ENCODE data around the gene TOP3A. TPM values are rescaled to one million over a fixed set of nuclear protein-coding genes. Genes with fewer than 3 reads are reported as not detected.
"Not testable (repeated sequence)": the region's sequence is repeated elsewhere in the genome, so short reads cannot be mapped to it uniquely, and the experiment has no call there.

TOP3A gene
- total RNA-seq, 1 experiment from 2014 or later, result 19.0 TPM

- peaks cover 6% of the 10 kb centered on the region for H3K79me2 ChIP-seq (ENCODE audit: low read length)
- H3K27ac ChIP-seq (ENCODE audit: low read length), result no peak overlapping the region
- H3K9me2 ChIP-seq (replicated peaks; ENCODE audit: insufficient read depth, low read length), result no peaks in the 10 kb centered on the region
- H3K4me3 ChIP-seq (ENCODE audit: low read length), result no peak overlapping the region
- no peak for DNase-seq
- no peaks in the 10 kb centered on the region for H4K20me1 ChIP-seq (ENCODE audit: insufficient read depth, low read depth, low read length)
- H3K9me3 ChIP-seq (ENCODE audit: low read length), result no peaks in the 10 kb centered on the region
- no peaks in the 10 kb centered on the region for H3K27me3 ChIP-seq (ENCODE audit: low read length)
- H3K36me3 ChIP-seq (ENCODE audit: insufficient read depth, low read length), result peaks cover 6% of the 10 kb centered on the region; the same call in 1 of the 2 replicates
- H3K4me1 ChIP-seq (ENCODE audit: low read length), result no peaks in the 10 kb centered on the region
- H3K4me2 ChIP-seq (ENCODE audit: low read depth, low read length, poor library complexity, severe bottlenecking), result no peak overlapping the region
- H2AFZ ChIP-seq (ENCODE audit: low read length), result no peak overlapping the region
- H3K9ac ChIP-seq (ENCODE audit: low read length), result no peak overlapping the region
Observed at GRCh38 chr17:18356624-18357023, 41.8 kb upstream of the TOP3A start.

- no peaks in the 10 kb centered on the region for H3K9me2 ChIP-seq (replicated peaks; ENCODE audit: insufficient read depth, low read length)
- H3K9me3 ChIP-seq (ENCODE audit: low read length), result no peaks in the 10 kb centered on the region
- H3K4me3 ChIP-seq (ENCODE audit: low read length), result no peak overlapping the region
- H3K4me1 ChIP-seq (ENCODE audit: low read length), result no peaks in the 10 kb centered on the region
- H3K79me2 ChIP-seq (ENCODE audit: low read length), result no peaks in the 10 kb centered on the region
- H3K9ac ChIP-seq (ENCODE audit: low read length), result no peak overlapping the region
- H2AFZ ChIP-seq (ENCODE audit: low read length), result no peak overlapping the region
- H4K20me1 ChIP-seq (ENCODE audit: insufficient read depth, low read depth, low read length), result no peaks in the 10 kb centered on the region
- H3K36me3 ChIP-seq (ENCODE audit: insufficient read depth, low read length), result peaks cover 6% of the 10 kb centered on the region; the same call in 1 of the 2 replicates
- H3K27ac ChIP-seq (ENCODE audit: low read length), result no peak overlapping the region
- H3K27me3 ChIP-seq (ENCODE audit: low read length), result no peaks in the 10 kb centered on the region
- DNase-seq, result no peak
- no peak overlapping the region for H3K4me2 ChIP-seq (ENCODE audit: low read depth, low read length, poor library complexity, severe bottlenecking)
Observed at GRCh38 chr17:18353541-18353940, 38.7 kb upstream of the TOP3A start.

GRCh38 chr17:18344021-18344420, 29.2 kb upstream of the TOP3A start:
- no peak overlapping the region for H3K9ac ChIP-seq (ENCODE audit: low read length)
- no peak overlapping the region for H3K4me3 ChIP-seq (ENCODE audit: low read length)
- H3K36me3 ChIP-seq (ENCODE audit: insufficient read depth, low read length), result peaks cover 29% of the 10 kb centered on the region
- H3K4me1 ChIP-seq (ENCODE audit: low read length), result no peaks in the 10 kb centered on the region
- H3K9me3 ChIP-seq (ENCODE audit: low read length), result no peaks in the 10 kb centered on the region
- no peaks in the 10 kb centered on the region for H3K9me2 ChIP-seq (replicated peaks; ENCODE audit: insufficient read depth, low read length)
- no peaks in the 10 kb centered on the region for H3K27me3 ChIP-seq (ENCODE audit: low read length)
- H3K4me2 ChIP-seq (ENCODE audit: low read depth, low read length, poor library complexity, severe bottlenecking), result no peak overlapping the region
- no peaks in the 10 kb centered on the region for H4K20me1 ChIP-seq (ENCODE audit: insufficient read depth, low read depth, low read length)
- no peak overlapping the region for H3K27ac ChIP-seq (ENCODE audit: low read length)
- no peak overlapping the region for H2AFZ ChIP-seq (ENCODE audit: low read length)
- no peaks in the 10 kb centered on the region for H3K79me2 ChIP-seq (ENCODE audit: low read length)
- peak; percentile 33 for DNase-seq

GRCh38 chr17:18339933-18340332, 25.1 kb upstream of the TOP3A start:
- Histone ChIP-seq H4K20me1 (ENCODE audit: insufficient read depth, low read depth, low read length) (no peaks in the 10 kb centered on the region), H3K4me2 (ENCODE audit: low read depth, low read length, poor library complexity, severe bottlenecking) (no peak overlapping the region), H3K9ac (ENCODE audit: low read length) (no peak overlapping the region), H3K27ac (ENCODE audit: low read length) (no peak overlapping the region), H3K27me3 (ENCODE audit: low read length) (no peaks in the 10 kb centered on the region), H3K4me3 (ENCODE audit: low read length) (no peak overlapping the region), H3K9me3 (ENCODE audit: low read length) (no peaks in the 10 kb centered on the region), H3K36me3 (ENCODE audit: insufficient read depth, low read length) (peaks cover 29% of the 10 kb centered on the region), H3K79me2 (ENCODE audit: low read length) (no peaks in the 10 kb centered on the region), H3K9me2 (replicated peaks; ENCODE audit: insufficient read depth, low read length) (no peaks in the 10 kb centered on the region), H2AFZ (ENCODE audit: low read length) (no peak overlapping the region), H3K4me1 (ENCODE audit: low read length) (no peaks in the 10 kb centered on the region)
- DNase-seq, result no peak

- H3K4me2 ChIP-seq (ENCODE audit: low read depth, low read length, poor library complexity, severe bottlenecking); H3K4me3 ChIP-seq (ENCODE audit: low read length); H3K9me2 ChIP-seq (replicated peaks; ENCODE audit: insufficient read depth, low read length); DNase-seq; H3K9ac ChIP-seq (ENCODE audit: low read length); H4K20me1 ChIP-seq (ENCODE audit: insufficient read depth, low read depth, low read length); H3K27me3 ChIP-seq (ENCODE audit: low read length); H3K27ac ChIP-seq (ENCODE audit: low read length); H3K79me2 ChIP-seq (ENCODE audit: low read length); H3K9me3 ChIP-seq (ENCODE audit: low read length); H3K4me1 ChIP-seq (ENCODE audit: low read length); H2AFZ ChIP-seq (ENCODE audit: low read length): not testable (repeated sequence)
- peaks cover 27% of the 10 kb centered on the region for H3K36me3 ChIP-seq (ENCODE audit: insufficient read depth, low read length)
Observed at GRCh38 chr17:18338158-18338557, 23.4 kb upstream of the TOP3A start.

- H2AFZ ChIP-seq (ENCODE audit: low read length), result no peak overlapping the region
- H3K36me3 ChIP-seq (ENCODE audit: insufficient read depth, low read length), result peaks cover 2% of the 10 kb centered on the region; the same call in 1 of the 2 replicates
- no peaks in the 10 kb centered on the region for H3K9me2 ChIP-seq (replicated peaks; ENCODE audit: insufficient read depth, low read length)
- no peak overlapping the region for H3K4me3 ChIP-seq (ENCODE audit: low read length)
- H3K4me1 ChIP-seq (ENCODE audit: low read length), result no peaks in the 10 kb centered on the region
- H3K27me3 ChIP-seq (ENCODE audit: low read length), result no peaks in the 10 kb centered on the region
- no peak for DNase-seq
- no peak overlapping the region for H3K4me2 ChIP-seq (ENCODE audit: low read depth, low read length, poor library complexity, severe bottlenecking)
- H4K20me1 ChIP-seq (ENCODE audit: insufficient read depth, low read depth, low read length), result no peaks in the 10 kb centered on the region
- no peak overlapping the region for H3K9ac ChIP-seq (ENCODE audit: low read length)
- H3K27ac ChIP-seq (ENCODE audit: low read length), result no peak overlapping the region
- H3K79me2 ChIP-seq (ENCODE audit: low read length), result no peaks in the 10 kb centered on the region
- no peaks in the 10 kb centered on the region for H3K9me3 ChIP-seq (ENCODE audit: low read length)
Observed at GRCh38 chr17:18332909-18333489, 18.2 kb upstream of the TOP3A start.

- no peak overlapping the region for H2AFZ ChIP-seq (ENCODE audit: low read length)
- no peak overlapping the region for H3K9ac ChIP-seq (ENCODE audit: low read length)
- H3K27me3 ChIP-seq (ENCODE audit: low read length), result no peaks in the 10 kb centered on the region
- H3K79me2 ChIP-seq (ENCODE audit: low read length), result no peaks in the 10 kb centered on the region
- no peaks in the 10 kb centered on the region for H4K20me1 ChIP-seq (ENCODE audit: insufficient read depth, low read depth, low read length)
- H3K9me3 ChIP-seq (ENCODE audit: low read length), result no peaks in the 10 kb centered on the region
- no peak overlapping the region for H3K4me3 ChIP-seq (ENCODE audit: low read length)
- H3K27ac ChIP-seq (ENCODE audit: low read length), result no peak overlapping the region
- no peak for DNase-seq
- H3K36me3 ChIP-seq (ENCODE audit: insufficient read depth, low read length), result no peaks in the 10 kb centered on the region; the same call in 1 of the 2 replicates
- H3K4me1 ChIP-seq (ENCODE audit: low read length), result no peaks in the 10 kb centered on the region
- no peaks in the 10 kb centered on the region for H3K9me2 ChIP-seq (replicated peaks; ENCODE audit: insufficient read depth, low read length)
- no peak overlapping the region for H3K4me2 ChIP-seq (ENCODE audit: low read depth, low read length, poor library complexity, severe bottlenecking)
Observed at GRCh38 chr17:18331879-18332278, 17.1 kb upstream of the TOP3A start.

- no peak overlapping the region for H3K9ac ChIP-seq (ENCODE audit: low read length)
- no peaks in the 10 kb centered on the region for H3K27me3 ChIP-seq (ENCODE audit: low read length)
- H3K9me3 ChIP-seq (ENCODE audit: low read length), result no peaks in the 10 kb centered on the region
- DNase-seq, result no peak
- H2AFZ ChIP-seq (ENCODE audit: low read length), result no peak overlapping the region
- peaks cover 11% of the 10 kb centered on the region for H3K4me1 ChIP-seq (ENCODE audit: low read length)
- H3K79me2 ChIP-seq (ENCODE audit: low read length), result no peaks in the 10 kb centered on the region
- no peak overlapping the region for H3K4me3 ChIP-seq (ENCODE audit: low read length)
- H3K4me2 ChIP-seq (ENCODE audit: low read depth, low read length, poor library complexity, severe bottlenecking), result no peak overlapping the region
- H3K27ac ChIP-seq (ENCODE audit: low read length), result no peak overlapping the region
- 0 out of 2 replicates have a peak, but pooled peaks cover 5% of the 10 kb centered on the region for H4K20me1 ChIP-seq (ENCODE audit: insufficient read depth, low read depth, low read length)
- no peaks in the 10 kb centered on the region; the same call in 1 of the 2 replicates for H3K36me3 ChIP-seq (ENCODE audit: insufficient read depth, low read length)
- H3K9me2 ChIP-seq (replicated peaks; ENCODE audit: insufficient read depth, low read length), result no peaks in the 10 kb centered on the region
Observed at GRCh38 chr17:18328643-18329204, 13.9 kb upstream of the TOP3A start.

All from Karpas-422 (cell line).